IMR-90 (cell line): ENCODE measurements around the gene ANKRD55.

Source experiments
- CHD1 ChIP-seq: IDR thresholded peaks from 2 replicates; pipeline ENCODE4 v1.6.1; 2012; ENCODE audit warnings: low read depth, low read length, improper control_type of control experiment
- FOS ChIP-seq: fragments of 150-350 bp; IDR thresholded peaks from 2 replicates; pipeline ENCODE4 v1.6.1; 2016; ENCODE audit warnings: low read depth, low read length
- MAFK ChIP-seq: IDR thresholded peaks from 2 replicates; pipeline ENCODE4 v1.6.1; 2012; ENCODE audit warnings: low read depth, low read length, improper control_type of control experiment
- MXI1 ChIP-seq: IDR thresholded peaks from 2 replicates; pipeline ENCODE4 v1.6.1; 2012; ENCODE audit warnings: low read depth, mild to moderate bottlenecking, low read length, moderate library complexity, borderline replicate concordance
- POLR2A ChIP-seq: IDR thresholded peaks from 2 replicates; pipeline ENCODE4 v1.6.1; 2012; ENCODE audit warnings: mild to moderate bottlenecking, low read depth, low read length
- RAD21 ChIP-seq: IDR thresholded peaks from 2 replicates; pipeline ENCODE4 v1.6.1; 2012; ENCODE audit warnings: low read length, improper control_type of control experiment
- RFX5 ChIP-seq: IDR thresholded peaks from 2 replicates; pipeline ENCODE4 v1.8.0; 2012; ENCODE audit warnings: low read depth, mild to moderate bottlenecking, low read length, moderate library complexity
- SMC3 ChIP-seq: fragments of 150-350 bp; IDR thresholded peaks from 2 replicates; pipeline ENCODE4 v1.6.1; 2016; ENCODE audit warnings: low read depth, mild to moderate bottlenecking, antibody characterized with exemption, low read length, moderate library complexity
- TF ChIP-seq, protein P1 (sequence below): conservative IDR thresholded peaks from 2 replicates; pipeline ENCODE4 v1.5.1; 2012; ENCODE audit warnings: mild to moderate bottlenecking, low read depth, low read length, improper control_type of control experiment

DNA sequence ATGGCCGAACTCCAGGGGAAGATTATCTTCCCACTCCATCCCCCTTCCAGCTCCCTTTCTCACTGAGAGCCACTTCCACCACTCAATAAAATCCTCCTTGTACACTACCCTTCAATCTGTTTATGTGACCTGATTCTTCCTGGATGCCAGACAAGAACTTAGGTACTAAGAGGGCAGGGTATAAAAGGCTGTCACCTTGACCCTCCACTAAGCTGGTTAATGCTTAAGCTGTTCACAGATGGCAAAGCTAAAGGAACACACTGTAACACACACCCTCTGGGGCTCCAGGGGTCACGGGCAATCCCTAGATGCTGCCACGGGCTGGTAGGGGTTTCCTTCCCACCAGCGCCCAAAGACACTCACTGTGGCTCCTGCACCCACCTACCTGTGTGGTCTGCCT, 179.8 kb downstream of the ANKRD55 start:
- TF ChIP-seq, protein P1, sequence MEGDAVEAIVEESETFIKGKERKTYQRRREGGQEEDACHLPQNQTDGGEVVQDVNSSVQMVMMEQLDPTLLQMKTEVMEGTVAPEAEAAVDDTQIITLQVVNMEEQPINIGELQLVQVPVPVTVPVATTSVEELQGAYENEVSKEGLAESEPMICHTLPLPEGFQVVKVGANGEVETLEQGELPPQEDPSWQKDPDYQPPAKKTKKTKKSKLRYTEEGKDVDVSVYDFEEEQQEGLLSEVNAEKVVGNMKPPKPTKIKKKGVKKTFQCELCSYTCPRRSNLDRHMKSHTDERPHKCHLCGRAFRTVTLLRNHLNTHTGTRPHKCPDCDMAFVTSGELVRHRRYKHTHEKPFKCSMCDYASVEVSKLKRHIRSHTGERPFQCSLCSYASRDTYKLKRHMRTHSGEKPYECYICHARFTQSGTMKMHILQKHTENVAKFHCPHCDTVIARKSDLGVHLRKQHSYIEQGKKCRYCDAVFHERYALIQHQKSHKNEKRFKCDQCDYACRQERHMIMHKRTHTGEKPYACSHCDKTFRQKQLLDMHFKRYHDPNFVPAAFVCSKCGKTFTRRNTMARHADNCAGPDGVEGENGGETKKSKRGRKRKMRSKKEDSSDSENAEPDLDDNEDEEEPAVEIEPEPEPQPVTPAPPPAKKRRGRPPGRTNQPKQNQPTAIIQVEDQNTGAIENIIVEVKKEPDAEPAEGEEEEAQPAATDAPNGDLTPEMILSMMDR: no peak
- no peak for TF ChIP-seq POLR2A
- TF ChIP-seq SMC3: no peak
- no peak for TF ChIP-seq MAFK
- no peak for TF ChIP-seq RFX5
- no peak for TF ChIP-seq FOS
- no peak for TF ChIP-seq CHD1
- TF ChIP-seq RAD21: no peak
- TF ChIP-seq MXI1: no peak
